ENCODE measurements around the gene CDC42EP3. TPM values are rescaled to one million over a fixed set of nuclear protein-coding genes. Genes with fewer than 3 reads are reported as not detected.

The CDC42EP3 gene
- total RNA-seq, 1 experiment from 2014 or later, result 31.5 TPM

DNA sequence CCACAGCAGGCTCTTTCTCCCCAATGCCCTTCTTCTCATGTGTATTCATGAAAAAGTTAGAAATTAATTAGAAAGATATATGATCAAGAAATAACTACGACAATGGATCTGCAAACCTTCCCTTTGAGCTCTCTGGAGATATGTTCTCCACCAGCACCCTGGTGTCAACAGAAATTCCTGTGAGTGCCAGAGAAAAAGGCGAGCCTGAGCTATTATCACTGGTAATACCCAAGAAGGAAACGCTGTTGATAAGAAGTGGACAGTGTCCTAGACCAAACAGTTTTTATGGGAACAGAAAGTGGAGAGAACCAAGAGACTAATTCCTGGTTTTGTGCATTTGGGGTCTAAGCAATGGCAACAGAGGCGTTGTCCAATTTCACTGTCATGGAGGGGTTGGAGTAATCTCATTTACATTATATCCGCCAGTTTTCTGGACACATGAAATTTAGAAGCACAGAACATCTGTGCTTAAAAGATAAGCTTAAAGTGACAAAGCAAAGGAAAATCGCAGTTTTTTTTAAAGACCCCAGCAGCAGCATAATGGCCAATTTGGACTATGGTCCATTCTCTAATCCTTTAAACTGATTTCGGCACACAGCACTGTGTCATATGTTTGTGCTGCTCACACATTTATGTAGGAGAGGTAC lies 47.2 kb upstream of the CDC42EP3 start:
- peaks cover 21% of the 10 kb centered on the region for H3K36me3 Mint-ChIP-seq
- H3K4me3 Mint-ChIP-seq, result no peak overlapping the region
- no peaks in the 10 kb centered on the region; the same call in 1 of the 2 replicates for H3K4me1 Mint-ChIP-seq
- H3K27ac Mint-ChIP-seq, result no peak overlapping the region
- DNase-seq (ENCODE audit: low spot score) (no peak), ATAC-seq (no peak)
- ChIA-PET CTCF (no interaction called here), POLR2A (no interaction called here)
- H3K9me3 Mint-ChIP-seq, result peaks cover 58% of the 10 kb centered on the region
- H3K27me3 Mint-ChIP-seq (ENCODE audit: low read depth), result peaks cover 4% of the 10 kb centered on the region; the same call in 1 of the 2 replicates
- TF ChIP-seq, protein P1, sequence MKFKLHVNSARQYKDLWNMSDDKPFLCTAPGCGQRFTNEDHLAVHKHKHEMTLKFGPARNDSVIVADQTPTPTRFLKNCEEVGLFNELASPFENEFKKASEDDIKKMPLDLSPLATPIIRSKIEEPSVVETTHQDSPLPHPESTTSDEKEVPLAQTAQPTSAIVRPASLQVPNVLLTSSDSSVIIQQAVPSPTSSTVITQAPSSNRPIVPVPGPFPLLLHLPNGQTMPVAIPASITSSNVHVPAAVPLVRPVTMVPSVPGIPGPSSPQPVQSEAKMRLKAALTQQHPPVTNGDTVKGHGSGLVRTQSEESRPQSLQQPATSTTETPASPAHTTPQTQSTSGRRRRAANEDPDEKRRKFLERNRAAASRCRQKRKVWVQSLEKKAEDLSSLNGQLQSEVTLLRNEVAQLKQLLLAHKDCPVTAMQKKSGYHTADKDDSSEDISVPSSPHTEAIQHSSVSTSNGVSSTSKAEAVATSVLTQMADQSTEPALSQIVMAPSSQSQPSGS (CRISPR knock-in tag; IDR thresholded peaks at IDR 0.05; ENCODE audit: borderline replicate concordance, low read depth), result no peak
- TF ChIP-seq, protein P2, sequence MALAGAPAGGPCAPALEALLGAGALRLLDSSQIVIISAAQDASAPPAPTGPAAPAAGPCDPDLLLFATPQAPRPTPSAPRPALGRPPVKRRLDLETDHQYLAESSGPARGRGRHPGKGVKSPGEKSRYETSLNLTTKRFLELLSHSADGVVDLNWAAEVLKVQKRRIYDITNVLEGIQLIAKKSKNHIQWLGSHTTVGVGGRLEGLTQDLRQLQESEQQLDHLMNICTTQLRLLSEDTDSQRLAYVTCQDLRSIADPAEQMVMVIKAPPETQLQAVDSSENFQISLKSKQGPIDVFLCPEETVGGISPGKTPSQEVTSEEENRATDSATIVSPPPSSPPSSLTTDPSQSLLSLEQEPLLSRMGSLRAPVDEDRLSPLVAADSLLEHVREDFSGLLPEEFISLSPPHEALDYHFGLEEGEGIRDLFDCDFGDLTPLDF (CRISPR knock-in tag; IDR thresholded peaks at IDR 0.05), result no peak
- TF ChIP-seq RORB (CRISPR knock-in tag; IDR thresholded peaks at IDR 0.05), result no peak
- TF ChIP-seq, protein P3, sequence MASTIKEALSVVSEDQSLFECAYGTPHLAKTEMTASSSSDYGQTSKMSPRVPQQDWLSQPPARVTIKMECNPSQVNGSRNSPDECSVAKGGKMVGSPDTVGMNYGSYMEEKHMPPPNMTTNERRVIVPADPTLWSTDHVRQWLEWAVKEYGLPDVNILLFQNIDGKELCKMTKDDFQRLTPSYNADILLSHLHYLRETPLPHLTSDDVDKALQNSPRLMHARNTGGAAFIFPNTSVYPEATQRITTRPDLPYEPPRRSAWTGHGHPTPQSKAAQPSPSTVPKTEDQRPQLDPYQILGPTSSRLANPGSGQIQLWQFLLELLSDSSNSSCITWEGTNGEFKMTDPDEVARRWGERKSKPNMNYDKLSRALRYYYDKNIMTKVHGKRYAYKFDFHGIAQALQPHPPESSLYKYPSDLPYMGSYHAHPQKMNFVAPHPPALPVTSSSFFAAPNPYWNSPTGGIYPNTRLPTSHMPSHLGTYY (CRISPR knock-in tag; IDR thresholded peaks at IDR 0.05), result no peak
- no peak for TF ChIP-seq ZNF317 (CRISPR knock-in tag; IDR thresholded peaks at IDR 0.05; ENCODE audit: borderline replicate concordance, low read depth)
- no peak for TF ChIP-seq ZBTB21 (CRISPR knock-in tag; IDR thresholded peaks at IDR 0.05; ENCODE audit: borderline replicate concordance)
- no peak for TF ChIP-seq FOXP1 (CRISPR knock-in tag; IDR thresholded peaks at IDR 0.05; ENCODE audit: borderline replicate concordance)
- TF ChIP-seq, protein P4, sequence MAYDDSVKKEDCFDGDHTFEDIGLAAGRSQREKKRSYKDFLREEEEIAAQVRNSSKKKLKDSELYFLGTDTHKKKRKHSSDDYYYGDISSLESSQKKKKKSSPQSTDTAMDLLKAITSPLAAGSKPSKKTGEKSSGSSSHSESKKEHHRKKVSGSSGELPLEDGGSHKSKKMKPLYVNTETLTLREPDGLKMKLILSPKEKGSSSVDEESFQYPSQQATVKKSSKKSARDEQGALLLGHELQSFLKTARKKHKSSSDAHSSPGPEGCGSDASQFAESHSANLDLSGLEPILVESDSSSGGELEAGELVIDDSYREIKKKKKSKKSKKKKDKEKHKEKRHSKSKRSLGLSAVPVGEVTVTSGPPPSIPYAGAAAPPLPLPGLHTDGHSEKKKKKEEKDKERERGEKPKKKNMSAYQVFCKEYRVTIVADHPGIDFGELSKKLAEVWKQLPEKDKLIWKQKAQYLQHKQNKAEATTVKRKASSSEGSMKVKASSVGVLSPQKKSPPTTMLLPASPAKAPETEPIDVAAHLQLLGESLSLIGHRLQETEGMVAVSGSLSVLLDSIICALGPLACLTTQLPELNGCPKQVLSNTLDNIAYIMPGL (CRISPR knock-in tag; IDR thresholded peaks at IDR 0.05), result no peak
- TF ChIP-seq SOX15 (CRISPR knock-in tag; IDR thresholded peaks at IDR 0.05), result no peak
- TF ChIP-seq FOXK1 (CRISPR knock-in tag; IDR thresholded peaks at IDR 0.05), result no peak
- no peak for TF ChIP-seq TEAD4 (CRISPR knock-in tag; IDR thresholded peaks at IDR 0.05)

DNA sequence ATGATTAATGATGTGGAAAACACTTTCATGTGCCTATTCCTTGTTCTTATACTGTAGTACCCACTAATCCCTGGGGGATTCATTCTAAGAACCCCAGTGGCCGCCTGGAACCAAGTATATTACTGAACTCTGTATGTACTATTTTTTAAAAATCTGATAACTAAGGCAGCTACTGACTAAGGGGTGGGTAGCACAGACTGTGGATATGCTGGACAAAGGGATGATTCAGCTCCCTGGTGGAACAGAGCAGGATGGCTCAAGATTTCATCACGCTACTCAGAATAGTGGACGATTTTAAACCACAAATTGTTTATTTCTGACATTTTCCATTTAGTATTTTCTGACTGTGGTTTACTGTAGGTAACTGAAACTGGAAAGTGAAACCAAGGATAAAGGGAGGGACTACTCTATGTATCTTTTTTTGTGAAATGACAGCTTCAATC lies 41.8 kb upstream of the CDC42EP3 start:
- Mint-ChIP-seq H3K4me1 (peaks cover 6% of the 10 kb centered on the region), H3K27me3 (ENCODE audit: low read depth) (no peaks in the 10 kb centered on the region), H3K27ac (no peak overlapping the region), H3K9me3 (peaks cover 33% of the 10 kb centered on the region), H3K36me3 (peaks cover 8% of the 10 kb centered on the region), H3K4me3 (no peak overlapping the region)
- no peak for TF ChIP-seq ZNF121 (CRISPR knock-in tag; IDR thresholded peaks at IDR 0.05)
- TF ChIP-seq JAZF1 (CRISPR knock-in tag; IDR thresholded peaks at IDR 0.05), result no peak
- TF ChIP-seq ZNF232 (CRISPR knock-in tag; IDR thresholded peaks at IDR 0.05), result no peak
- ChIA-PET POLR2A (no interaction called here), CTCF (no interaction called here)
- ATAC-seq, result no peak
- DNase-seq (ENCODE audit: low spot score), result no peak

DNA sequence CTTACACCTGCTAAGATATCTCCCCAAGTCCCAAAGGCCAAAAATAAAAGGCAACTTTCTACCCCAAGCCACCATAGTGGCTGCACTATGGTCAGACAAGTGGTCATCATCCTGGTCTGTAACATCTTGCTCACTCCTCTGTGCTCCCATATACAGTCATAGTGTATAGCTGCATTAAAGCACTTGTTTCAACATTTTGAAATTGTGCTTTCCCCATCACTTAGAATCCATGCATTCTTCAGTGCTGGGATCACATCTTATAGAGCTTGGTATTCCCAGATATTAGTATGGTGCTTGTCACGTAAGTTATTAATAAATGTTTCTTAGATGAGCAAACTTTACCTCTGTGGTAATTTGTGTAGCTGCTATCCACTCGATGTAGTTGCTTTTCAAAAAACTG lies 40.4 kb upstream of the CDC42EP3 start:
- peaks cover 8% of the 10 kb centered on the region for H3K36me3 Mint-ChIP-seq
- peaks cover 6% of the 10 kb centered on the region for H3K4me1 Mint-ChIP-seq
- CTCF ChIA-PET, result interaction anchor here (1.5 kb wide), 1 partner anchor 165 kb away, joined by 4 read pairs; no protein-coding TSS in a partner anchor
- POLR2A ChIA-PET, result no interaction called here
- no peak for DNase-seq (ENCODE audit: low spot score)
- no peaks in the 10 kb centered on the region for H3K27me3 Mint-ChIP-seq (ENCODE audit: low read depth)
- H3K4me3 Mint-ChIP-seq, result no peak overlapping the region
- H3K9me3 Mint-ChIP-seq, result peaks cover 30% of the 10 kb centered on the region
- no peak for ATAC-seq
- no peak overlapping the region for H3K27ac Mint-ChIP-seq
- no peak for TF ChIP-seq ZNF416 (CRISPR knock-in tag; IDR thresholded peaks at IDR 0.05)
- no peak for TF ChIP-seq CBFB (CRISPR knock-in tag; IDR thresholded peaks at IDR 0.05; ENCODE audit: low read depth)
- TF ChIP-seq, protein P5, sequence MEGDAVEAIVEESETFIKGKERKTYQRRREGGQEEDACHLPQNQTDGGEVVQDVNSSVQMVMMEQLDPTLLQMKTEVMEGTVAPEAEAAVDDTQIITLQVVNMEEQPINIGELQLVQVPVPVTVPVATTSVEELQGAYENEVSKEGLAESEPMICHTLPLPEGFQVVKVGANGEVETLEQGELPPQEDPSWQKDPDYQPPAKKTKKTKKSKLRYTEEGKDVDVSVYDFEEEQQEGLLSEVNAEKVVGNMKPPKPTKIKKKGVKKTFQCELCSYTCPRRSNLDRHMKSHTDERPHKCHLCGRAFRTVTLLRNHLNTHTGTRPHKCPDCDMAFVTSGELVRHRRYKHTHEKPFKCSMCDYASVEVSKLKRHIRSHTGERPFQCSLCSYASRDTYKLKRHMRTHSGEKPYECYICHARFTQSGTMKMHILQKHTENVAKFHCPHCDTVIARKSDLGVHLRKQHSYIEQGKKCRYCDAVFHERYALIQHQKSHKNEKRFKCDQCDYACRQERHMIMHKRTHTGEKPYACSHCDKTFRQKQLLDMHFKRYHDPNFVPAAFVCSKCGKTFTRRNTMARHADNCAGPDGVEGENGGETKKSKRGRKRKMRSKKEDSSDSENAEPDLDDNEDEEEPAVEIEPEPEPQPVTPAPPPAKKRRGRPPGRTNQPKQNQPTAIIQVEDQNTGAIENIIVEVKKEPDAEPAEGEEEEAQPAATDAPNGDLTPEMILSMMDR (IDR thresholded peaks at IDR 0.05), result no peak
- TF ChIP-seq, protein P6, sequence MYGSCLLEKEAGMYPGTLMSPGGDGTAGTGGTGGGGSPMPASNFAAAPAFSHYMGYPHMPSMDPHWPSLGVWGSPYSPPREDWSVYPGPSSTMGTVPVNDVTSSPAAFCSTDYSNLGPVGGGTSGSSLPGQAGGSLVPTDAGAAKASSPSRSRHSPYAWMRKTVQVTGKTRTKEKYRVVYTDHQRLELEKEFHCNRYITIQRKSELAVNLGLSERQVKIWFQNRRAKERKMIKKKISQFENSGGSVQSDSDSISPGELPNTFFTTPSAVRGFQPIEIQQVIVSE (CRISPR knock-in tag; IDR thresholded peaks at IDR 0.05; ENCODE audit: borderline replicate concordance), result no peak
- no peak for TF ChIP-seq ZNF138 (CRISPR knock-in tag; conservative IDR thresholded peaks at IDR 0.05)
- no peak for TF ChIP-seq CREM (CRISPR knock-in tag; IDR thresholded peaks at IDR 0.05)
- no peak for TF ChIP-seq TP53 (CRISPR knock-in tag; IDR thresholded peaks at IDR 0.05)
- TF ChIP-seq SOX15 (CRISPR knock-in tag; IDR thresholded peaks at IDR 0.05), result no peak
- TF ChIP-seq, protein P1 (CRISPR knock-in tag; IDR thresholded peaks at IDR 0.05; ENCODE audit: borderline replicate concordance, low read depth), result no peak
